Activated naive CD4-positive, alpha-beta T cell treated with anti-CD3 and anti-CD28 coated beads for 36 hours (primary cell): ENCODE results near the gene TUBA3E. TPM values are rescaled to one million over a fixed set of nuclear protein-coding genes. Genes with fewer than 3 reads are reported as not detected.
"Not testable (repeated sequence)": the region's sequence is repeated elsewhere in the genome, so short reads cannot be mapped to it uniquely, and the experiment has no call there.

ENCODE experiments used
- CTCF ChIA-PET: fragments of 350-600 bp; sonication (Branson Sonifier 250); formaldehyde crosslinking; loops from one replicate; lab custom pipeline; 2021; ENCODE audit warnings: antibody characterized with exemption; lab: Charles Lee
- DNase-seq: peaks from one replicate; pipeline ENCODE4 v3.0.0-alpha.2; 2020
- H3K27ac Mint-ChIP-seq: one replicate; pipeline ENCODE4 v1.8.0; 2021; ENCODE audit warnings: mild to moderate bottlenecking, mixed read lengths
- H3K27me3 Mint-ChIP-seq: one replicate; pipeline ENCODE4 v1.8.0; 2021; ENCODE audit warnings: low read depth, mixed read lengths
- H3K36me3 Mint-ChIP-seq: one replicate; pipeline ENCODE4 v1.8.0; 2021; ENCODE audit warnings: low read depth, mixed read lengths
- H3K4me1 Mint-ChIP-seq: one replicate; pipeline ENCODE4 v1.8.0; 2021; ENCODE audit warnings: low read depth, mixed read lengths
- H3K4me3 Mint-ChIP-seq: one replicate; pipeline ENCODE4 v1.8.0; 2021; ENCODE audit warnings: mild to moderate bottlenecking, moderate library complexity, mixed read lengths
- H3K9me3 Mint-ChIP-seq: one replicate; pipeline ENCODE4 v1.8.0; 2021; ENCODE audit warnings: mixed read lengths
- intact Hi-C: fragments of 100-400 bp; cut with micrococcal nuclease; formaldehyde crosslinking; loops from one replicate; pipeline ENCODE4 v1.15.1; 2023
- total RNA-seq, 2 experiments: library from RNA; stranded (reverse); gene quantifications; one replicate each; pipeline ENCODE4 v1.2.3, GENCODE V29; 2021

Gene TUBA3E
- total RNA-seq, 2 experiments from 2014 or later = not detected

GRCh38 chr2:130222523-130222922, 24.3 kb upstream of the TUBA3E start:
- peaks cover 12% of the 10 kb centered on the region for H3K27me3 Mint-ChIP-seq
- H3K4me3 Mint-ChIP-seq, intact Hi-C loops, H3K4me1 Mint-ChIP-seq, H3K36me3 Mint-ChIP-seq, H3K9me3 Mint-ChIP-seq, CTCF ChIA-PET, H3K27ac Mint-ChIP-seq, DNase-seq: not testable (repeated sequence)

DNA sequence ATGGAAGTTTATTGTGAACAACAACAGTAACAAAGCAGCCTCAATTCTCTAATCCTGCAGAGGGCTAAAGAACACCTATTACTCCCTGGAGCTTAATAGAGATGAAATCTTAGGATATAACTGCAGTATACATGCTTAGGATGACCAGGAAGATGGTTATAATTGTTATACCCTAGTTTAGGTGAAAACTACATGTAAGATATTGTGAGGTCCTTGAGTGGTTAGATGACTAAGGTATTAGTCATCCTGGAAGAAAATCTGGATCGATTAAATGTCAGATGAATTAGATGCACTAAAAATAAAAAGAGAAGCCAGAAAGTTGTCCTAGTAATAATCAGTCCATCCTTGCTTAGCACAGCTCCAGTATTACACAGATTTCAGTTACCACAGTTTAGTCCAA, 22.3 kb upstream of the TUBA3E start:
- H3K9me3 Mint-ChIP-seq, intact Hi-C loops, H3K4me1 Mint-ChIP-seq, DNase-seq, H3K4me3 Mint-ChIP-seq, H3K27ac Mint-ChIP-seq, CTCF ChIA-PET, H3K36me3 Mint-ChIP-seq: not testable (repeated sequence)
- peaks cover 25% of the 10 kb centered on the region for H3K27me3 Mint-ChIP-seq

GRCh38 chr2:130219147-130219546, 20.9 kb upstream of the TUBA3E start:
- H3K27ac Mint-ChIP-seq, CTCF ChIA-PET: not testable (repeated sequence)

DNA sequence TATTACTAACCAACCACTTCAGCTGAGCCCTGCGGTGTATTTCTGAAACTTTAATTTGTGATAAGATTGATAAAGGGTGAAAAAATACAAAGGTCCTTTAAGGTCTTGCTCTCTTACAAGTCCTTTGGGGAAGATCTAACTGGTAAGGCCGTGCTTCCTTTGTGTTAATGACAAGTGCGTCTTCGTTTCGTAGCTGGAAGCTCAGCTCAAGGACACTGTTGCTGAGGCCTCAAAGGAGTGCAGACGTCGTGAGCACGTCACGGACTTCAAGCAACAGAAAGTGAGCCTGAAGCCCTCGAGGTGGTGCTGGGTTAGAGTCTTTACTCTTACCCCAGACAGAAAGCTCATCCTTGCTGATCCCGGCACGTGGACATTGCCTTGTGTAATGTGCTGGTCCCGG, 8.8 kb upstream of the TUBA3E start:
- H3K36me3 Mint-ChIP-seq, H3K4me1 Mint-ChIP-seq, DNase-seq, CTCF ChIA-PET, H3K27me3 Mint-ChIP-seq, intact Hi-C loops, H3K27ac Mint-ChIP-seq, H3K4me3 Mint-ChIP-seq, H3K9me3 Mint-ChIP-seq: not testable (repeated sequence)

More at GRCh38 chr2:130219147-130219546, 20.9 kb upstream of the TUBA3E start:
- DNase-seq, intact Hi-C loops, H3K36me3 Mint-ChIP-seq, H3K9me3 Mint-ChIP-seq, H3K4me3 Mint-ChIP-seq, H3K4me1 Mint-ChIP-seq: not testable (repeated sequence)
- H3K27me3 Mint-ChIP-seq = peaks cover 28% of the 10 kb centered on the region

GRCh38 chr2:130203150-130203549, 4.9 kb upstream of the TUBA3E start:
- H3K27me3 Mint-ChIP-seq, DNase-seq, H3K9me3 Mint-ChIP-seq, H3K4me1 Mint-ChIP-seq, intact Hi-C loops, CTCF ChIA-PET, H3K36me3 Mint-ChIP-seq, H3K4me3 Mint-ChIP-seq, H3K27ac Mint-ChIP-seq: not testable (repeated sequence)

DNA sequence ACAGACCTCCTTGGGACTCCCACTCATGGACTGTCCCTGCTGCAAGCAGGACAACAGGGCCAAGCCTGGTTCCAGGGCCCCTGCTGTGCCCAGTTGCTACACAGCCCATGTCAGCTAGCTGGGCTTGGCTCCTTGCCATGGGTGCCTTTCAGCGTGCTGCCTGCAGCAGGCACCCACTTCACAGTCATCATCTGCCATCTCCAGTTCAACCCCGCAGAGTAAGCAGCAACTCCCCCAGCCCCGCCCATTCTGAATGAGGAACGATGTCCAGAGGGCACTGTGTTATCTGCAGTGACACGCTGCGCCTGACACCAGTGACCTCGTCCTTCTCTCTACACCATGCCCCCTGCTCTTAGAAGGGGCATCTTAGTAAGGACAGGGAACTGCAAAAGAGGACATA, 4.3 kb upstream of the TUBA3E start:
- DNase-seq, intact Hi-C loops, H3K9me3 Mint-ChIP-seq, H3K4me1 Mint-ChIP-seq, H3K36me3 Mint-ChIP-seq, H3K27ac Mint-ChIP-seq, CTCF ChIA-PET, H3K4me3 Mint-ChIP-seq, H3K27me3 Mint-ChIP-seq: not testable (repeated sequence)

GRCh38 chr2:130196052-130196451, 2.2 kb downstream of the TUBA3E start:
- H3K27ac Mint-ChIP-seq, intact Hi-C loops, H3K27me3 Mint-ChIP-seq, H3K4me3 Mint-ChIP-seq, CTCF ChIA-PET, H3K9me3 Mint-ChIP-seq, H3K36me3 Mint-ChIP-seq, DNase-seq, H3K4me1 Mint-ChIP-seq: not testable (repeated sequence)

- H3K4me3 Mint-ChIP-seq, H3K9me3 Mint-ChIP-seq, H3K36me3 Mint-ChIP-seq, H3K4me1 Mint-ChIP-seq, DNase-seq, CTCF ChIA-PET, H3K27ac Mint-ChIP-seq, H3K27me3 Mint-ChIP-seq, intact Hi-C loops: not testable (repeated sequence)
Observed at GRCh38 chr2:130195089-130195635, 3.1 kb downstream of the TUBA3E start.

GRCh38 chr2:130193824-130194223, 4.4 kb downstream of the TUBA3E start:
- H3K9me3 Mint-ChIP-seq, H3K27ac Mint-ChIP-seq, H3K4me3 Mint-ChIP-seq, H3K4me1 Mint-ChIP-seq, CTCF ChIA-PET, H3K27me3 Mint-ChIP-seq, DNase-seq, H3K36me3 Mint-ChIP-seq: not testable (repeated sequence)
- intact Hi-C loops = loop anchor here (1.0 kb wide), 1 partner anchor 9 kb away; no protein-coding TSS in a partner anchor

GRCh38 chr2:130192451-130192850, 5.8 kb downstream of the TUBA3E start:
- CTCF ChIA-PET, H3K4me1 Mint-ChIP-seq, H3K4me3 Mint-ChIP-seq, H3K9me3 Mint-ChIP-seq, intact Hi-C loops, DNase-seq, H3K27me3 Mint-ChIP-seq, H3K36me3 Mint-ChIP-seq, H3K27ac Mint-ChIP-seq: not testable (repeated sequence)

DNA sequence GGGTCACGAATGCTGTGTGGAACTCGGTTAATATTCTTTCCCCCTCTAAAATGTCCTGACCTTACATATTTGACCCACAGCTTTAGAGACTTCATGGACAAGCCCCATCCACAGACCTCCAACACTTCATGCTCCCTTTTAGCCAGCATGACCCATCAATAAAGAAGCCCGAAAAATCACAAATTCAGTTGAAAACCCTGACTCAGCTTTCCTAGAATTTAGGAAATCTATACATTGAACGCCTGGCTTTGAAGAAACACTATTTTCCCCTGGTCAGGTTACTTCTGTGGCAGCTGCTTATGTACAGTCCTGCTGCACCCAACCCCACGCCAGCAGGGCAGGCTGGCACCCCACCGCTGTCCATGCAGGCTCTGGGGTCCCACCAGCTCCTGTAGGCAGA, 6.9 kb downstream of the TUBA3E start:
- H3K4me1 Mint-ChIP-seq, DNase-seq, H3K36me3 Mint-ChIP-seq, CTCF ChIA-PET, H3K4me3 Mint-ChIP-seq, H3K9me3 Mint-ChIP-seq, intact Hi-C loops, H3K27me3 Mint-ChIP-seq: not testable (repeated sequence)
- H3K27ac Mint-ChIP-seq = peak overlapping the region; percentile 31

- intact Hi-C loops = no loop called here
- Mint-ChIP-seq H3K27ac (no peak overlapping the region), H3K36me3 (peaks cover 6% of the 10 kb centered on the region), H3K27me3 (no peaks in the 10 kb centered on the region), H3K4me3 (no peak overlapping the region), H3K9me3 (no peaks in the 10 kb centered on the region), H3K4me1 (peaks cover 9% of the 10 kb centered on the region)
- CTCF ChIA-PET = no interaction called here
- DNase-seq = no peak
Observed at GRCh38 chr2:130190237-130190636, 8.0 kb downstream of the TUBA3E start.

GRCh38 chr2:130188958-130189357, 9.3 kb downstream of the TUBA3E start:
- DNase-seq = not testable (repeated sequence)

More at GRCh38 chr2:130188958-130189357, 9.3 kb downstream of the TUBA3E start:
- H3K36me3 Mint-ChIP-seq, intact Hi-C loops, H3K4me3 Mint-ChIP-seq, CTCF ChIA-PET, H3K27me3 Mint-ChIP-seq, H3K9me3 Mint-ChIP-seq, H3K27ac Mint-ChIP-seq: not testable (repeated sequence)
- H3K4me1 Mint-ChIP-seq = peaks cover 13% of the 10 kb centered on the region
